Activated T-cell treated with anti-CD3 and anti-CD28 coated beads for 4 hours (primary cell): ENCODE measurements around the gene COPS8.

Experiments
- DNase-seq: peaks from one replicate; pipeline ENCODE4 v3.0.0-alpha.2; 2020

COPS8 gene

DNA sequence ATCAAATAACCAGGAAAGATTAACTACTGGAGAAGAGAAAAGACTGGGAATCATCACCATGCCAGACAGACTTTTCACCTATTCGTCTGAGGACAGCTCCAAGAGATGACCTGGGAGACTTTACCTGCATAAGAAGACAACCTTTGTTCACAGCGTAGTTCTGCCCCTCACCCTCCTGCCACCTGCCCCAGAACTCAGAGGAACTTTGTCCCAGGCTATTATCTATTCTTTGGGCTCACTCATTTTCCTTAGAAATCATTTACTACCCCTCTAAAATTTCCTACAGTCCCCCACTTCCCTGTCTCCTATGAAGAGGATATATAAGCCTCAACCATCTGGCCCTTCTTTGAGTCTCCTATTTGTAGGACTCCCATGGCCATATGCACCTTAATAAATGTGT is 19.3 kb upstream of the COPS8 start:
- no peak for DNase-seq

DNA sequence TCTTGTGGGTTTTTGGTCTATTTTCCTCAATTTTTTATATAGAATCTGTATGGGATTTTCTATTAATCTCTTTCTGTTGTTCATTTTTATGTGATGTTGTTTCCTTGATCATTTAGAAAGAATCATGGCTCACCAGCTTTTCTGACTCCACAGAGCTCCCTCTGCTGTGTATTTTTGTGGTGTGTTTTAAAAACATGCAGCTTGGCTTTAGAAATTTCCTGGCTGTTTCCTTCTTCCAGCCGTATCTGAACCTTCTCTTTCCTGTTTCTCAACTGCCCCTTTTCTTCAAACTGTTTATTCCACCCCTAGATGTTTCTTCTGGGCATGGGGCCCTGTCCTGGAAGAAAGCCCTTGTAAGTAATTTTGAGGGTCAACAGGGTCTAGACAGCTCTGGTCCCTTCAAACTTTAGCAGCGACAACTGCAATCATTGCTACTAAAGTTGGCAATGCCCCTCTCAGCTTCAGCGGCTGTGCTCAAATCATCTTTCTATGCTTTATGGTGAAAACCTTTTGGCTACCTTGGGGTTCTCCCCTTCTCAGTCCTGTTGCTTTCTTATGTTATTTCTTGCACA is 17.6 kb upstream of the COPS8 start:
- no peak for DNase-seq

DNA sequence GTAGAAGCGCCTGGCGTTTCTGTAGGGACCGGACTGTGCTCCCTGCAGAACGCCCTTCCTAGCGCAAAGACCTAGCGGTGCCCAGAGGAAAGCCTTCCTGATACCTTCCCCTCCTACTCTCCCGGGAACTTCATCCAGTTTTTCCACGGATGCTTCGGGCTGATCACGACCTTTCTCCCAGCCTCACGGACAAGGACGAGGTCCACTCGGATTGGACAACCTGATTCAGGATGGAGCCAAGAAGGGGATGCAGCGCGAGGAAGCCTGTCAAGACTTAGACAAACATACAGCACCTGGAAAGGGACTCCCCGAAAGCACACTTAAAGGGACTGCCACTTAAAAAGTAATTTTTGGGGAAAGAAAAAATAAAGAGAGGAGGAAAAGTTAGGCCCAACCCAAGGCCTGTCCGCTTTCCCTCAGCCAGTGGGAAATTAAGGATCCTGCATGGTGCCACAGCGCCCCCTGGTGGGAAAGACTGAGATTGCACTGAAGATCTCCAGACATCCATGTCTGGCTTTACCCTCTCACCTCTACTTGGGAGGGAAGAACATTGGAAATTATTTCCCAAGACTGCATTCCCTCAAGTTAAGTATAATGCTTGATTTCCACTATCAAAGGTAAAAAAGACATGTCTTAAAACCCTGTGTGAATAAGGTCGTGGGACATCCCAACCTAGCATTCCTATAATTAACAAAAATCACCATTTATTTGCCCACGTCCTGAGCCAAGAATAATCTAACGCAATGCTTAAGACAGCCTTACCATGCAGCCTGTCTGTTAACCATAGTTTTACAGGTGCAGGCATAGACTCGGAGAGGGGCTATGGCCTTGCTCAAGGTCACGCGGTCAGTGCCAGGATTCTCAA is 13.4 kb upstream of the COPS8 start:
- peak; percentile 64 for DNase-seq

DNA sequence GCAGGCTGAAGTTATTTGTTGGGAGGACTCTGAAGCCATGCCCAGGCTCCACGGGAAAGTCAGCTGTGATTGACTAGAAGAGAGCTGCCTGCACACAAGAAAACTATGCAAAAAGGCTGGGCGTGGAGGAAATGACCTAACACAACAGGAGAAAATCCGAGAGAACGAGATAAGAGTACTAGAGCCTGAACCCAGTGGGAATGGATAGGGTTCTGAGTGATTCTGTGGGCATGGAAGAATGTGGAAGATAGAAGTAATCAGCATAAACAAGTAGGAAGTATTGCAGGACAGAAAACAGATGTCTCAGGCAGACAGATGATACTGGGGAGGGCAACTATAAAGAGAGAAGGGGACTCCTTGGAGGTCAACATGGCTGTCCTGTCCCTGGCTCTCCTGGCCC is 12.1 kb upstream of the COPS8 start:
- DNase-seq, result no peak

DNA sequence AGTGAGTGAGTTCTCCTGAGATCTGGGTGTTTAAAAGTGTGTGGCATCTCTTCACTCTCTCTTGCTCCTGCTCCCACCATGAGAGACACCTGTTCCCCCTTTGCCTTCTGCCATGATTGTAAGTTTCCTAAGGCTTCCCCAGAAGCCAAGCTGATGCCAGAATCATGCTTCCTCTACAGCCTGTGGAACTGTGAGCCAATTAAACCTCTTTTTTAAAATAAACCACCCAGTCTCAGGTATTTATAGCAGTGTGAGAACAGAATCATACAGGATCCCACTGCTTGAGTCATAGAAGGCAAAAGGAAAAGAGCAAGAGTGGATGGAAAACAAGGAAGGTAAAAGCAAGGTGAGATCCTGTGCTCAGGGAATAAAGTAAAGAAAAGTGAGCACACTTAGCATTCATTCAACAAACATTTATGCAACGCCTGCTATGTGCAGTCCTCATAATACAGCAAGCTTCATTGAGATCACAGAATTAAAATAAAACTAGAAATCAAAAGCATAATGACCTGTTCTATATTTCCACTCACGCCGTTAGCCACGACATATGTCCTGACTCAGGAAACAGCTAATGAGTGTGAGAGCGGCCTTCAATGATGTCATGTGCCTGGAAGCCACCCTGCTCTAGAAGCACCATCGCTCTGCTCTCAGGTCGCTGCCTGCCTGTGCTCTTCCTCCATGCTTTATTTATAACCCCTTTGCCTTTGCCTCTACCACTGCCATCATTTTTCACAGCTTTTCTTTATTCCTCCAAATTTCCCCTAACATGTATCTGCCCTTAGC is 11.3 kb upstream of the COPS8 start:
- DNase-seq, result no peak

DNA sequence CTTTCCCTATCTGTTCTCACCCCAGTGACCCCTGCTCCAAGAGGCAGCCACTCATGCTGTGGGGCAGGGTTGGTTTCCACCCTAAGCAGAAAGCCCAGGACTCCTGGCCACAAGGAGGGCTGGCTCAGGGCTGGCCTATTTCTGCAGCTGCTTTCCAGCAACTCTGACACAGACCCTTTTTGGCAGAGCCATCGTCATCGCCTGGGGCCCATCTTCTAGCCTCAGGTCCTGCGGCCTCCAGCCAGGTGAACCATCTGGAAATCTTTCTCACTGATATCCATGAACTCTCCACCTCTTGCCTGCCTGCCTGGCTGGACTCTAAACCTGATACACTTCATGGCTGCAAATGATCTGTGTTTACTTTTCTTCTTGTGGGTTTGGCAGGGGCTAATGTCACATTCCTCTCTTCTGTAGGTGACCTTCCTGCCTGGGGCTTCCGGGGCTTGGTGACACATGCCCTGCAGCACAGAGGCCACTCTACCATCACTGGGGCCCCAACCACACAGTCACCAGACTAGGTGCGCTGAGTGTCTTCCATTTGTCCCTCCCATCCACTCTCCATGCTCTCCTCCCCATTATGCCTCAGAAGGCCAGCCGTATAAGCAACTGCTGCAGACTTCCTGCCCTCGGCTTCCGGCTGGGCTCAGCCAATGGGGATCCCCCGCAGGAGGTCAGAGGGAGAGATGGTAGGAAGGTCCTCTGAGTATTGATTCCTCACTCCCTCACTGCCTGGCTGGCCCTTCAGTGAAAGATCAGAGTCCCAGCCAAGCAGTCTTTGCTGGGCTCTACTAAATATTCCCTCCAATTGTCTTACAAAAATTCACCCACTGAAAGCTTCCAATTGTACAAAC is 9.7 kb upstream of the COPS8 start:
- no peak for DNase-seq

DNA sequence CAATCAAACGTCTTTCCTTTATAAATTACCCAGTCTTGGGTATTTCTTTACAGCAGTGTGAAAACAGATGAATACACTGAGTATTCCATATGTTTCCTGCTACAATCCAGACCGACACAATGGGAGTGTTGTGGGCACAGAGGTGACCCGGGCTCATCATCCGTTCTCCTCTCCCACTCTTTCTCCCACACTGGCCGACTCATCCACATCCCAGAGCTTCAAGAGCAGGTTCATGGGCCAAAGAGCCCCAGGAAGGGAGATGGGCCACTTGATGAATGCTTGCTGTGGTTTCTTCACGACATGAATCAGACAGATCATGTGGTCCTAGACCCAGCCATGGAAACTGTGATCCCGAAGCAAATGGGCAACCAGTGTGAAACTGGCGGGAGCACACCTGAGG is 4.1 kb upstream of the COPS8 start:
- DNase-seq, result no peak

DNA sequence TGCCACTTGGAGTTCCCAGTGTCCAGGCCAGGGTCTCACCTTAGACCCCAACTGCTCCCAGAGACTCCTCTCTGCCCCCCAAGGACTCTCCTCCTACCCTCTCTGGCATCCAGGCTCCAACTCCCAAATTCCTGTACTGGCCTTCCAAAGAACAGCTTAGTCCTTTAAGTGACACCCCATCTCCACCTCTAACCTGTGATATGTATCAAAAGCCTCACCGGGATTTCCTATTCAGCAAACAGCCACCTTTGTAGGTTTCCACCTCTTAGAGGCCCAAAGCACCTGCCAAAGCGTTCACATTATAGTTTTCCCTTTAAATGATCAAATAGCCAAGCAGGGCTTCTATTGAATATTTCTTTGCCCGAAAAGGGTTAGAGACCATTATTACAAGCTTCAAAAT is 2.7 kb upstream of the COPS8 start:
- DNase-seq, result no peak

DNA sequence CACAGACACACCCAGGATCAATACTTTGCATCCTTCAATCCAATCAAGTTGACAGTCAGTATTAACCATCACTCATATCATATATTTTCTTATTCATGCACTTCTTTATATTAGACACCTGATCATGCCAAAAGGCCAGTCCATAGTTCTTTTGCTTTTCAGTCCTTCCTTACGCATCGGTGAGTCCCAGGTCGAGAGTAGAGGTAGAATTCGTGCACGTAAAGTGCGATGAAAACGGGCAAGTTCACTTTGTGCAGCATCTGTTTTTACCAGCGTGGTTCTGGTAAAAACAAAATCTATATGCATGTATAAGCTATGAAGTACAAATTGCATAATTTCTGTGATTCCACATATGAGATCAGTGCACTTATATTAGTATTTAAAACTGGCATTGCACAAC is 1.2 kb upstream of the COPS8 start:
- DNase-seq, result no peak

DNA sequence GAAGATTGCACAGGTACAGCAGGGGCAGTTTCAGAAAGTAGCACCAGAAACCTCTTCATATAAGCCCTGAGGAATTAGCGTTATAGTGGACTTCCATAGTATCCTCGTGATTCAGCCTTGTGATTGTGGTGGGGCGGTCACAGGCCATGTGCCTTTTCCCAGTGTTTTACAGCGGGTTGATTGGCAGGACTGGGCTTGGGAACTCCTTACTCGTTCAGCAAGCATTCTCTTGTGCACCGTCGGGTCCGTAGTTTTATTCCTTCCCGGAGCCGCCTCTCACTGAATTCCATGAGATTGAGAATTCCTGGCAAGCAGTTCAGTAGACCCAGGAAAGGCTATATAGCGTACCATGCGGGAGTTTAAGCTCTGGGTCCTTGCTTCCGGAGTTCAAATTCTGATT is 5.2 kb downstream of the COPS8 start:
- no peak for DNase-seq

DNA sequence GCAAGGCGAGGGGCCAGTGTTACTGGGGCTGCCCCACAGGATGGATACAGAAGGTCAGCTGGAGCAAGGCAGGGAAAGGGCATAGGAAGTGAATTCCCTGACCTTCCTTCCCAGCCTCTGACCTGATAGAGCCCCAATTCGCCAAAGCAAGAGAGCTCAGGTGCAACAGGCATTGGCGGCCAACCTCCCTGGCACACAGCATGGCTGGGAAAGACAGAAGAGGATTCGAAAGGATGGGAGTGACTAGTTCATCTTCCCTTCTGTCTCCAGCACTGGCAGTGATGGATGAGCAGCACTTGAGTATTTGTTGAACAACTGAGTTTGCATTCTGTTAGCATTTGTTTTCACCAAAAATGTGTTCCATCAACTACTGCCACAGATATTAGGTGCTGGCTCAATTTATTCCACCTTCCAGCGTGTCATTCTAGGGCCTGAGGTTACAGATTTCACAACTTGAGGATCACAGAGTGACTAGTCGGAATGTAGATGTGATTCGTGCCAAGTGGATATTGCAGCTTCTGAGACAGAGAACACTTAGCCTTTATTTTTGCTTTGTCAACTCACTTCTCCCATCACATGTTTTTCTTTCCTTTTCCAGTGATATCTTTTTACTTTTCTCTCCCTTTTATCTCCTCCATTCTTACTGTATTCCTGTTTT is 6.2 kb downstream of the COPS8 start:
- no peak for DNase-seq

DNA sequence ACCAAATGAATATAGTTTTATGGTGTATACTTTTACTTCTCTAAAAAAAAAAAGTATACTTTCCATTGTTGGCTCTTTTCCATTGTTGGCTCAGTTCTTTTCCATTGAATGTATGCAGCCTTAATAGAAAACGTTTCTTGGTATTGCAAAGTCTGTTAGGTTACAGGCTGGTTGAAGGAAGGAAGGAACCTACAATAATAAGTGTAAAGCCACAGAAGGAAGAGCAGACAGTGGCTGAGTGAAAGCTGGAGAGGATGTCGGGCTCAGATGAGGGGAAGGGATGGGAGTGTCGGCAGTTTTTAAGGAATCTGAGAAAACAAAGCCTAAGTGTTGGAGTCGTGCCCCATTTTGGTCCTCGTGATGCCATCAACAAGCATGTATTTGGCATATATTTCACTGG is 6.8 kb downstream of the COPS8 start:
- DNase-seq, result no peak

DNA sequence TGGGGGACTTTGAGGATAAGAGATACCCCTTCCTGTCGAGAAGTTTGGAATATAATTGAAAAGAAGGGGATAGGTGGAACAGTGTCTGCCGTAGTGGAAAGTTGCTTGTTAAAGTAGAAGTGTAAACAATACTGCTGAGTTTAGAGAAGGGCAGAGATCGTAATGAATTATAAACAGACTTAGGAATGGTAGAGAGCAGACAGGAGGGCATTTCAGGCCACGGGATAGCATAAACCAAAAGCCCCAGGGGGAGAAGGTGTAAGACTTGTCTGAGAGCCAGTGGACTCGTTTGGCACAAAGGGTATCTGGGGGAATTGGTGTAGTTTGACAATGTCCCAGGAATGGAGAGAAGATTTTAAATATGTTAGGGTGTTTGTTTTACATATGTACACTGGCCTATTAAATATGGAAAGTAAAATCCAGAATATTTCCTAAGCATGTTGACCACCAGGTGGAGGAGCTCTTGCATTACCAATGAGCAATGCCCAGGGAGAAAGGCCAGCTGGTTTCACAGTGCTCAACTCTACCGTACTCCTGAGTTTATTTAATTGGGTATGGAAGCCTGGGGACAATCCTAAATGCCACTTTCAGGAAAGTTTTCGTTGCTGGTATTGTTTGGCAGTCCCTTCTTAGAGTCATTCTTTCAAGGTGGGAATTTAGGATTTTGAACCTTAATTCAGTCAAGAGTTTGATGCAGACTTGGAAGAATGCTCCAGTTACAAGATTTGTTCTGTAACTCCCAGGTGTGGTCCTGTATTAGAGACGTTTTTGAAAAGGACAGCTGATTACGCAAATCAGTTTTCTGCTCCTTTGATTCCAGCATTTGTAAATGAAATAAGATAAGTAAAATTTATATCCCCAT is 7.5 kb downstream of the COPS8 start:
- no peak for DNase-seq

DNA sequence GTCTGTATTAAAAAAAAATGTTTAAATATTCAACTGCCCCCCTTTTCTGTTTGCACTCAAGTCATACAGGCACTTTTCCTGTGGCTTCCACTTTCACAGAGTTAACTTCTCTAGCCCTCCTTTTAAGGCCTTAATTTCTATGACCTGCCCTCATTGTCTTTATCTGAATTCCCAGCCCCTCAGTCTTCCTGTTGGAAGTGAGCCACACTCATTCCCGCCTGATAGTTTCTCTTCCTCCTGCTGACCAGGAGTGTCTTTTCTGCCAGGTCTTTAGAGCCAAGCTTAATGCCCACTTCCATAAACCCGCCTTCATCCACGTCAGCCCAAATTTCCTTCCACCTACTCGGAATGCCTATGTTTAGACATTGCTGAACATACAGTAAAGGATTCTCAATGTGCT is 10.5 kb downstream of the COPS8 start:
- no peak for DNase-seq

DNA sequence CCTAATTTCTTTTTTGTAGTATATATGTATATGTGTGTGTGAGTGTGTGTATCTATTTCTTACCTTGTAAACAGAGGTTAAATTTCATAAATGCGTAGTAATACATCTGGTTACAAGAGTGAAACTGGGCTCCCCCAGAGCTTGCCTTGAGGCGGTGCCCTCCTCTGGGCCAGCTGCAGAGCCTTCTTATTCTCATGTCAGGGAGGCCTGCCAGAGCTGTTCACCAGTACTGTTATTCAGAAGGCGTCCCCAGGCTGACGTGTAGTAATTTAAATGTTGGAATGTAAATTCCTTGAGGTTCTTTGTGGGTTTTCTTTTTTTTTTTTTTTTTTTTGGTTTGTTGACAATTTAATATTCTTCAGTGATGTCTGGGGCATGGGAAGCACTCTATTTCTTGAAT is 11.2 kb downstream of the COPS8 start:
- no peak for DNase-seq

DNA sequence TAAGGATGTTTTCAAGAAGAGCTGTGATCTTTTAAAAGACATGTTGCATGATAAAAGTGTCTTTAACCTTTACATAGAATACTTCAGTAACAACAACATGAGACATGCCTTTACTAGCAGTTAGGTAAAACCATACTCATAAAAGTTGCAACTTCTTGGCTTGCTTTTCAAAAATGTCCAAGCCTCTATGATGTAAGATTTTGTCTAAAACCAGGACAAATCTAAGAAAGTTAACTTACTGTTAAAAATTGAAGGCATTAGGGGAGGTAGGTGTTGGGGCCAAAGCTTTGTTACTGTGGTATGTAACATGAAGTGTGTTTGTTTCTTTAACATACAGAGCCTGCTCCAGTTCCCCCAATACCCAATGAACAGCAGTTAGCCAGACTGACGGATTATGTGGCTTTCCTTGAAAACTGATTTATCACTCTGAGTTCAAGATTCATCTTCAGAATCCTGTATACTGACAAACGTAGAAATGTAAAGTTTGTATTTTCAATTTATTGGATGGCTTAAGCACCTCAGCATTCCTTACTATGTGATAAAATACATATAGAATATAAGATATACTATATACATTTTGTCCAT is 11.7 kb downstream of the COPS8 start:
- DNase-seq, result no peak

DNA sequence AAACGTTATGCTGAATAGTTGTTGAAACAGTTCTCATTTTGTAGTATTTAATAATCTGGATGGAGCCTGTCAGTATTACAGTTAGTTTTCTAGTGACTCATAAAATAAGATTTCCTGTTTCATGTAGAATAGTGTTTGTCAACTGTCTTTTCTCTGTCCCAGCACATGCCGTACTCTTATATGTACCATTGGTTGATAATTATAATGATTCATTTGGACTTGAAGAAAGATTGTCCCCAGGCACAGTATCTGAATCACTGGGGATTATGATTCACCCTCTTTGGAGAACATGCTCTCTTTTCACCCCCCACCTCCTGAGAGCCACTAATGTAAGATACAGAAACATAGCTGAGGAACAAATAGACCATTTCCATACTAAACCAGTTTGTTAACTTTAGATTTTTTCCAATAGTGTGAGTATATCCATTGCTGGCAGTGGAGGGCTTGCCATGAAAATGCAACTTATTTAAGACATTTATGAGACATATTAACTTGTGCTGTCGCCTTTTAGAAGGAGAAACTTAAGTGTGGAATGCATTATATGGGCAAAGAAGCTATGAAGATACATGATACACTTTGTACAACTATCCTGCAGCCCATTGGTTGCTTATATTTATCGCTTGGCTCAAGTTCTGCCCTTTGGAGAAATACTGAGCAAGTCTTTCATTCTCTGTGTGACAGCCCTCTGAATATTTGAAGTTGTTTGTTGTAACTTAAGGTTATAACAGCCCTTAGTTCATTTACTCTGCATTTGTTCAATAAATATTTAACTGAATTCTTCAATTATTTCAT is 12.4 kb downstream of the COPS8 start:
- no peak for DNase-seq

DNA sequence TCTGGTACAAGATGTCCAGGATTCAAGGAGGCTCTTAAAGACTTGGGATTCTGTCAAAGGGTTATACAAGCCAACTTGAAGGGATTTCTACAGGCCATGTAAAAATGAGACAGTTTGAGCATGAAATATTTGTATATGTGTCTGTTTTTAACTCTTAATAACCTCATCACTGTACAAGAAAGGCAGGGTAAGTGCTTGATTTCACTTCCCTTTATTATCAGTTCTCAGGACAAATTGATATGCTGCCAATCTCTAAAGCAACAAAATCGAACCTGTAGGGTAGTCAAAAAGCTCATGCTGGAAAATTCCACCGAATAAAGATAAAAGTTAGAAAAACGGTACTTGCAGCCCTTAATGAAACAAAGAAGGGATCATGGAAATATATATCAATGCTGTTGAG is 14.1 kb downstream of the COPS8 start:
- DNase-seq, result no peak

DNA sequence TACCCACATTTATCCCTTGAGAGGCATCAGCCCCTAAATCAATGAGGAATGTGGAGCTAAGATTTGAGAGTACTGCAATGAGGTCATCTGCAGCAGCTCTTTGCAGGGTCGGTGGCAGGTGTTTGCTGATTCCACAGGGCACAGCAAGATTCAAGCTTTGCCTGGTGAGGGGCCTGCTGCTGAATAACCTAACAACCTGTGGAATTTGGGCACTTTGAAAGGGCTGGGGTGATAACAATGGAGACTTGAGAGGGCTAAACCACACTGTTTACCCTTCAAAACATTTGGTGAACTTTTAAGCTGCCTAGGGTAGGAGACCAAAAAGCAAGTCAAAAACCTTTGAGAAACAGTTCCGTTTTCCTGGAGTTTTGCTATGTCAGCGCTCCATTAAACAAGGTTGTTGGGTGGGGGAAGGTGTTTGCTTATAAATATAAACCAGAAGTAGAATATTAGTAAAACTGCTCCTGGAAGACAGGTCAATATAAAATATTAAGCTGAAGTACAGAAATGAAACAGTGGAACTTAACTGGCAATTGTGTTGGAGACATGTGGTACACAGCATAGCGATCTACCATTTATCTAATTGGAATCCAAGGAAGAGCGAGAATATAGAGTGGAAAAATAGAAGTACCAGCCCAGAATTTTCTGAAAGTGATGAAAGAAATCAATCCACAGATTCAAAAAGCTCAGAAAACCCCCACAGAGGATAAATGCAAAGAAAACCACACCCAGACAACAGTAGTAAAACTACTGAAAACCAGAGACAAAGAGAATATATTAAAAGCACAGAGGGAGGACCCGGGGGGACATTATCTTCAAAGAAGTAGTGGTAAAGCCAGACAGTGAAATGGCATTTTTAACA is 15.7 kb downstream of the COPS8 start:
- DNase-seq, result no peak
